HL-60 (cell line): ENCODE results near the gene HSPA12A.

Experiments
- DNase-seq, 2 experiments: peaks; one replicate each; pipeline ENCODE4 v3.0.0-alpha.2; 2010 to 2020; ENCODE audit warnings: low read depth in 1 of 2, low spot score in 1 of 2
- H3K27ac ChIP-seq: fragments of 250-450 bp; sonication (Bioruptor Pico); replicated peaks from 2 replicates; pipeline ENCODE4 v1.5.1; 2020; ENCODE audit warnings: mild to moderate bottlenecking, moderate library complexity
- H3K27me3 ChIP-seq: fragments of 250-450 bp; sonication (Bioruptor Pico); 2 replicates; pipeline ENCODE4 v1.5.1; 2021; ENCODE audit warnings: mild to moderate bottlenecking, moderate library complexity; ENCODE audit not compliant: insufficient read depth, poor library complexity, severe bottlenecking
- H3K4me3 ChIP-seq: replicated peaks from 2 replicates; pipeline ENCODE4 v1.5.1; 2011; ENCODE audit warnings: mild to moderate bottlenecking, control low read depth, low read length; ENCODE audit not compliant: insufficient read depth
- CTCF ChIP-seq: IDR thresholded peaks from one replicate; pipeline ENCODE4 v1.5.1; 2011; ENCODE audit warnings: low read length, control low read depth, inconsistent platforms; ENCODE audit not compliant: insufficient read depth
- GABPA ChIP-seq: IDR thresholded peaks from 2 replicates; pipeline ENCODE4 v1.6.1; 2012; ENCODE audit warnings: low read depth
- POLR2AphosphoS5 ChIP-seq: IDR thresholded peaks from 2 replicates; pipeline ENCODE4 v1.6.1; 2012; ENCODE audit warnings: low read depth
- SPI1 ChIP-seq: IDR thresholded peaks from 2 replicates; pipeline ENCODE4 v1.6.1; 2012; ENCODE audit warnings: low read depth, mild to moderate bottlenecking, borderline replicate concordance
- TF ChIP-seq, protein P1 (sequence below): IDR thresholded peaks from 2 replicates; pipeline ENCODE4 v1.6.1; 2012; ENCODE audit warnings: low read depth; ENCODE audit not compliant: insufficient replicate concordance

The HSPA12A gene

GRCh38 chr10:116676633-116677032 lies 65.7 kb downstream of the HSPA12A start:
- DNase-seq = no peak
- no peak overlapping the region for H3K4me3 ChIP-seq
- TF ChIP-seq POLR2AphosphoS5 (no peak), SPI1 (no peak), CTCF (no peak), GABPA (no peak)
- TF ChIP-seq, protein P1, sequence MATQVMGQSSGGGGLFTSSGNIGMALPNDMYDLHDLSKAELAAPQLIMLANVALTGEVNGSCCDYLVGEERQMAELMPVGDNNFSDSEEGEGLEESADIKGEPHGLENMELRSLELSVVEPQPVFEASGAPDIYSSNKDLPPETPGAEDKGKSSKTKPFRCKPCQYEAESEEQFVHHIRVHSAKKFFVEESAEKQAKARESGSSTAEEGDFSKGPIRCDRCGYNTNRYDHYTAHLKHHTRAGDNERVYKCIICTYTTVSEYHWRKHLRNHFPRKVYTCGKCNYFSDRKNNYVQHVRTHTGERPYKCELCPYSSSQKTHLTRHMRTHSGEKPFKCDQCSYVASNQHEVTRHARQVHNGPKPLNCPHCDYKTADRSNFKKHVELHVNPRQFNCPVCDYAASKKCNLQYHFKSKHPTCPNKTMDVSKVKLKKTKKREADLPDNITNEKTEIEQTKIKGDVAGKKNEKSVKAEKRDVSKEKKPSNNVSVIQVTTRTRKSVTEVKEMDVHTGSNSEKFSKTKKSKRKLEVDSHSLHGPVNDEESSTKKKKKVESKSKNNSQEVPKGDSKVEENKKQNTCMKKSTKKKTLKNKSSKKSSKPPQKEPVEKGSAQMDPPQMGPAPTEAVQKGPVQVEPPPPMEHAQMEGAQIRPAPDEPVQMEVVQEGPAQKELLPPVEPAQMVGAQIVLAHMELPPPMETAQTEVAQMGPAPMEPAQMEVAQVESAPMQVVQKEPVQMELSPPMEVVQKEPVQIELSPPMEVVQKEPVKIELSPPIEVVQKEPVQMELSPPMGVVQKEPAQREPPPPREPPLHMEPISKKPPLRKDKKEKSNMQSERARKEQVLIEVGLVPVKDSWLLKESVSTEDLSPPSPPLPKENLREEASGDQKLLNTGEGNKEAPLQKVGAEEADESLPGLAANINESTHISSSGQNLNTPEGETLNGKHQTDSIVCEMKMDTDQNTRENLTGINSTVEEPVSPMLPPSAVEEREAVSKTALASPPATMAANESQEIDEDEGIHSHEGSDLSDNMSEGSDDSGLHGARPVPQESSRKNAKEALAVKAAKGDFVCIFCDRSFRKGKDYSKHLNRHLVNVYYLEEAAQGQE = no peak
- H3K27me3 ChIP-seq = no peaks in the 10 kb centered on the region
- H3K27ac ChIP-seq = no peak overlapping the region

GRCh38 chr10:116676118-116676517 lies 66.2 kb downstream of the HSPA12A start:
- no peak for DNase-seq
- Histone ChIP-seq H3K27me3 (no peaks in the 10 kb centered on the region), H3K4me3 (no peak overlapping the region), H3K27ac (no peak overlapping the region)
- TF ChIP-seq, protein P1 = no peak
- TF ChIP-seq GABPA (no peak), POLR2AphosphoS5 (no peak), SPI1 (no peak), CTCF (no peak)

DNA sequence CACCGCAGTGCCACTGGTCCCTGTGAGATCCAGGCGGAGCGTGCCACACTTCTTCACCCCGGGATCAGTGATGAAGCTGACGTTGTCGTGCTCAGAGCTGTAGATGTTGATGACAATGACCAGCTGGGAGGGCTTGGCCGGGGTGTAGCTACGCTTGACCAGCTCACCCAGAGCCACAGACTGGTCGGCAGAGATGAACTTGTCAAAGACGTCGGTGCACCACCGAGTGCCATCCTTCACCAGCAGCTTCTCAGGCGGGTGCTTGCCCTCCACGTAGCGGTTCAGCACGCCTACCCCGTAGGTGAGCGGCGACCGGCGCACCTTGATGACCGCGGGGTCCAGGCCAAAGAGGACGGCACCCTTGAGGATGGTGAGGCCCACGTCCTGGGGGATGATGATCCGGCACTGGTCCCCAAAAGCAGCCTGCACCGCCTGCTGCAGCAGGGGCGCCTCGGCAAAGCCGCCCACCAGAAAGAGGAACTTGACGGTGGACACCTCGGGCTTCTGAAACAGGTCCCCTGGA lies 67.4 kb downstream of the HSPA12A start:
- H3K4me3 ChIP-seq = no peak overlapping the region
- no peak for DNase-seq
- H3K27me3 ChIP-seq = no peaks in the 10 kb centered on the region
- no peak overlapping the region for H3K27ac ChIP-seq
- TF ChIP-seq, protein P1 = no peak
- TF ChIP-seq CTCF (no peak), SPI1 (no peak), GABPA (no peak), POLR2AphosphoS5 (no peak)
